Fibroblast of lung (primary cell): ENCODE results near the gene TPST2. TPM values are rescaled to one million over a fixed set of nuclear protein-coding genes. Genes with fewer than 3 reads are reported as not detected.

Experiments used
- DNase-seq, 2 donors: peaks; one replicate each; pipeline versions ENCODE4 v3.0.0 to v3.0.0-alpha.2; 2010; ENCODE audit warnings: low read depth in 2 of 2
- H2AFZ ChIP-seq: 2 replicates; pipeline ENCODE4 v1.5.1; 2012; ENCODE audit warnings: low read length, control low read depth, inconsistent platforms
- H3K27ac ChIP-seq: 2 replicates; pipeline ENCODE4 v1.5.1; 2011; ENCODE audit warnings: low read length, control low read depth; ENCODE audit not compliant: insufficient read depth
- H3K27me3 ChIP-seq: 2 replicates; pipeline ENCODE4 v1.5.1; 2011; ENCODE audit warnings: mild to moderate bottlenecking, low read length; ENCODE audit not compliant: control insufficient read depth, insufficient read depth
- H3K36me3 ChIP-seq: 2 replicates; pipeline ENCODE4 v1.5.1; 2011; ENCODE audit warnings: low read length; ENCODE audit not compliant: control insufficient read depth, insufficient read depth
- H3K4me1 ChIP-seq: 2 replicates; pipeline ENCODE4 v1.5.1; 2011; ENCODE audit warnings: low read length; ENCODE audit not compliant: control insufficient read depth, insufficient read depth; ENCODE audit errors: extremely low read depth
- H3K4me2 ChIP-seq: 2 replicates; pipeline ENCODE4 v1.5.1; 2011; ENCODE audit warnings: low read length, control low read depth; ENCODE audit not compliant: insufficient read depth; ENCODE audit errors: extremely low read depth
- H3K4me3 ChIP-seq, 4 experiments: fragments of 200-600 bp in 1 of 4; sonication (generic) in 1 of 4; replicated peaks in 1 of 4; 2 replicates each; pipeline ENCODE4 v1.5.1; 2011 to 2016; ENCODE audit warnings: low read length in 4 of 4, low read depth in 3 of 4, mild to moderate bottlenecking in 3 of 4, control low read depth in 2 of 4, inconsistent platforms in 1 of 4, mixed read lengths in 1 of 4; ENCODE audit not compliant: insufficient read depth in 1 of 4; ENCODE audit errors: control extremely low read depth in 1 of 4
- H3K79me2 ChIP-seq: 2 replicates; pipeline ENCODE4 v1.5.1; 2012; ENCODE audit warnings: mild to moderate bottlenecking, low read length, inconsistent platforms; ENCODE audit not compliant: control insufficient read depth, insufficient read depth
- H3K9ac ChIP-seq: 2 replicates; pipeline ENCODE4 v1.5.1; 2011; ENCODE audit warnings: mild to moderate bottlenecking, low read length, control low read depth; ENCODE audit not compliant: insufficient read depth
- H3K9me3 ChIP-seq: 2 replicates; pipeline ENCODE4 v1.5.1; 2012; ENCODE audit warnings: low read depth, low read length; ENCODE audit not compliant: control insufficient read depth, insufficient read depth
- H4K20me1 ChIP-seq: 2 replicates; pipeline ENCODE4 v1.5.1; 2011; ENCODE audit warnings: low read length; ENCODE audit not compliant: control insufficient read depth, insufficient read depth; ENCODE audit errors: extremely low read depth
- CTCF ChIP-seq, 2 donors: IDR thresholded peaks in 1 of 2; conservative IDR thresholded peaks in 1 of 2; 1 replicate in 1 of 2; 2 replicates in 1 of 2; pipeline ENCODE4 v1.5.1; 2011 to 2012; ENCODE audit warnings: low read length in 2 of 2, control low read depth in 1 of 2, inconsistent platforms in 1 of 2, low read depth in 1 of 2, mild to moderate bottlenecking in 1 of 2
- EZH2 ChIP-seq: IDR thresholded peaks from 2 replicates; pipeline ENCODE4 v1.5.1; 2012; ENCODE audit warnings: low read length, control low read depth, mild to moderate bottlenecking; ENCODE audit errors: missing control alignments
- polyA plus RNA-seq, 2 donors: library from polyadenylated mRNA; depleted of rRNA in 1 of 2; stranded (reverse) in 1 of 2; unstranded in 1 of 2; fragments of >200 nt; gene quantifications; 2 replicates each; pipeline ENCODE4 v1.2.1, GENCODE V29; 2011 to 2012; ENCODE audit warnings: missing spikeins in 1 of 2
- total RNA-seq: library from RNA; depleted of rRNA; stranded (reverse); fragments of >200 nt; gene quantifications from 2 replicates; pipeline ENCODE4 v1.2.1, GENCODE V29; 2014

Gene TPST2
- total and polyA plus RNA-seq, 2 donors (not counting 1 experiment from before 2014, with no cell fraction given) = 32.5 to 35.0 TPM

- Histone ChIP-seq H3K9me3 (no peaks in the 10 kb centered on the region), H3K27ac (no peak overlapping the region), H3K9ac (no peak overlapping the region), H3K4me2 (no peak overlapping the region), H3K36me3 (no peaks in the 10 kb centered on the region), H3K4me3 (no peak overlapping the region), H3K27me3 (no peaks in the 10 kb centered on the region), H4K20me1 (no peaks in the 10 kb centered on the region), H3K4me1 (peaks cover 10% of the 10 kb centered on the region), H3K79me2 (no peaks in the 10 kb centered on the region), H2AFZ (no peak overlapping the region)
- no peak for DNase-seq
- TF ChIP-seq EZH2 = no peak
- TF ChIP-seq CTCF (conservative IDR thresholded peaks at IDR 0.05 in 1 of 2, IDR thresholded peaks at IDR 0.05 in 1 of 2; ENCODE audit: low read depth in 1 of 2, low read length in 2 of 2) = no peak
These were observed 19.4 kb upstream of the TPST2 start for GRCh38 chr22:26609287-26609686.

DNA sequence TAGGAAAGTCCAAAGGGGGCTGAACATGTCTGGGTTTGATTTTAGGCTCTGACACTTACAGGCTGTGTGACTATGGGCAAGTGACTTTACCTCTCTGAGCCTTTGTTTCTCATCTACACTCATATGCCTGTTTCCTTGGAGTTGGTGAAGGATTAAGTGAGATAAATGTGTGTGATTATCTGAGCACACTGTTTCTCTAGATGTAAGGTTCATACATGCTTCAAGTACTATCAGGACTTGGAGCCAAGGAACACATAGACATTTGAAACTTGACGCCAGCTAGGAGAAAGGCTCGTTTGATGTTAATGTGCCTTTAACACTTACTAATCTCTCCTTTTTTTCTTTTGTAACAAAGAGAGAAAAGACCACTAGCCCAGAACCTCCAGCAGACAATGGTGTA, 18.2 kb upstream of the TPST2 start:
- H3K9me3 ChIP-seq = no peaks in the 10 kb centered on the region
- H3K36me3 ChIP-seq = no peaks in the 10 kb centered on the region
- H3K4me2 ChIP-seq = no peak overlapping the region
- no peaks in the 10 kb centered on the region for H3K27me3 ChIP-seq
- DNase-seq = peak in 1 of 2 donors; percentile 56
- TF ChIP-seq EZH2 (no peak), CTCF (conservative IDR thresholded peaks at IDR 0.05 in 1 of 2, IDR thresholded peaks at IDR 0.05 in 1 of 2; ENCODE audit: low read depth in 1 of 2, low read length in 2 of 2) (no peak)
- peaks cover 10% of the 10 kb centered on the region for H3K4me1 ChIP-seq
- H3K79me2 ChIP-seq = no peaks in the 10 kb centered on the region
- H3K27ac ChIP-seq = no peak overlapping the region
- H4K20me1 ChIP-seq = no peaks in the 10 kb centered on the region
- H3K4me3 ChIP-seq = no peak overlapping the region
- no peak overlapping the region for H3K9ac ChIP-seq
- no peak overlapping the region for H2AFZ ChIP-seq

- H2AFZ ChIP-seq = no peak overlapping the region
These were observed 16.7 kb upstream of the TPST2 start for GRCh38 chr22:26606611-26607010.

More at GRCh38 chr22:26606611-26607010, 16.7 kb upstream of the TPST2 start:
- H3K9ac ChIP-seq = no peak overlapping the region
- H3K36me3 ChIP-seq = no peaks in the 10 kb centered on the region
- no peak for TF ChIP-seq CTCF (conservative IDR thresholded peaks at IDR 0.05 in 1 of 2, IDR thresholded peaks at IDR 0.05 in 1 of 2; ENCODE audit: low read depth in 1 of 2, low read length in 2 of 2)
- no peak for TF ChIP-seq EZH2
- H3K9me3 ChIP-seq = no peaks in the 10 kb centered on the region
- H3K27me3 ChIP-seq = no peaks in the 10 kb centered on the region
- H3K4me2 ChIP-seq = no peak overlapping the region
- peaks cover 10% of the 10 kb centered on the region for H3K4me1 ChIP-seq
- no peaks in the 10 kb centered on the region for H4K20me1 ChIP-seq
- no peak overlapping the region for H3K27ac ChIP-seq
- H3K79me2 ChIP-seq = no peaks in the 10 kb centered on the region
- DNase-seq = peak; percentile 44 to 86
- H3K4me3 ChIP-seq = no peak overlapping the region
